Loucy (cell line): Measurements from ENCODE around the gene SPOCK1.

ENCODE experiments used
- CTCF ChIP-seq: fragments of 200-600 bp; sonication (generic); conservative IDR thresholded peaks from 2 replicates; pipeline ENCODE4 v1.5.1; 2014; ENCODE audit warnings: mild to moderate bottlenecking, antibody characterized with exemption, low read length
- EZH2phosphoT487 ChIP-seq: fragments of 200-600 bp; IDR thresholded peaks from 2 replicates; pipeline ENCODE4 v1.6.1; 2018; ENCODE audit warnings: antibody characterized with exemption, mild to moderate bottlenecking, moderate library complexity, borderline replicate concordance

DNA sequence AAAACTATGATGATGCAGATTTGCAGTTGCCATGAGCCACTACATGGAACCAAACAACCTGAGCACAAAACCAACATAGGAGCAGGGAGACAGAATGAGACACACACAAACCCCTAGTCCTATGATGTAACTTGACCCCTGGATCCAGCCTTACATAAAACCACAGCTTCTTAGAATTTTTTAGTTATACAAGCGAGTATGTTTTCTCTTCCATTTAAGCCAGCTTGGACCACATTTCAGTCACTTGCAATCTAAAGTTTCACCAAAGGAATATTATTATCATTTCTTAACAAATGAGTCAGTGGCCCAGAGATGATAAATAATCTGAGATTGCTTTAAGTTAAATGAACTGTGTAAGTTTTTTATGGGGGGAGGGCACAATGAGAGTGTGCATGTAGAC, 6.8 kb downstream of the SPOCK1 start:
- TF ChIP-seq CTCF, result no peak
- no peak for TF ChIP-seq EZH2phosphoT487
